ENCODE results near the gene TMEM139. TPM values are rescaled to one million over a fixed set of nuclear protein-coding genes. Genes with fewer than 3 reads are reported as not detected.
A peak's percentile ranks its signal among the peaks of the same experiment; 100 is the strongest.

Gene TMEM139
- total and polyA plus RNA-seq, 4 experiments from 2014 or later: 0.61 to 2.1 (median 1.4) TPM

DNA sequence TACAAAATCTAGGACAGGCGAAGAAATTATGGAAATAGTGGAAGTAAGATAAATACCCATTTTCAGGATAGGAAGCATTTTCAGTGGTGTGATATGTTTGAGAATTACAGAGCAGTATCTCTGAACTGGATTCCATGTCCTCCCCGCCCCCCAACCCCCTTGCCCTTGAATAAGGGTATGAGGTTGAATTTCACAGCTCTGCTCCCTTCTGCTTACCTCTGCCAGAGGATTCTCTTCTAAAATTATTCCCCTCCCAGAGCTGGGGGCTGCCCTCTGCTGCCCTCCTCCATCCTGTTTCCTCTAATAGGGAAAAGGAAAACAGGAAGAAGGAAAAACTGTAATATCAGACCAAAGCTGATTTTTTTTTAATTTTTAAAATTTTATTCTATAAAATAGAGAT lies 23.9 kb downstream of the TMEM139 start:
- Histone ChIP-seq H3K27ac (ENCODE audit: low read depth, low read length) (no peak overlapping the region), H3K4me3 (ENCODE audit: low read length in 2 of 2) (no peak overlapping the region), H3K9me3 (ENCODE audit: control insufficient read depth in 1 of 2, low read length in 2 of 2) (no peaks in the 10 kb centered on the region), H3K27me3 (ENCODE audit: insufficient read depth, low read length) (no peaks in the 10 kb centered on the region), H3K36me3 (ENCODE audit: insufficient read depth, low read length) (peaks cover 38% of the 10 kb centered on the region), H3K4me1 (ENCODE audit: insufficient read depth, low read length) (peaks cover 21% of the 10 kb centered on the region)
- no peaks in the 10 kb centered on the region for H3K9me3 Mint-ChIP-seq
- intact Hi-C loops (cut with micrococcal nuclease): no loop called here
- H3K27ac Mint-ChIP-seq: peak overlapping the region in 5 of 7 donors; percentile 7 to 89 (median 55)
- no peak for DNase-seq
- CTCF ChIA-PET (ENCODE audit: partially characterized antibody): interaction anchor here (0.7 to 6.1 kb wide), 16 partner anchors 9 to 300 kb away, joined by 3 to 60 read pairs (median 4); no protein-coding TSS in a partner anchor
- H3K27me3 Mint-ChIP-seq: no peaks in the 10 kb centered on the region
- H3K4me1 Mint-ChIP-seq: peaks cover 26 to 59% (median 45%) of the 10 kb centered on the region in 4 donors
- peaks cover 47 to 49% of the 10 kb centered on the region in 2 donors for H3K36me3 Mint-ChIP-seq
- no peak overlapping the region for H3K4me3 Mint-ChIP-seq
- POLR2A ChIA-PET (ENCODE audit: partially characterized antibody): interaction anchor here (0.8 to 2.6 kb wide), 6 partner anchors 9 to 72 kb away, joined by 3 to 9 read pairs (median 6); partner anchors contain the start of gene CASP2

DNA sequence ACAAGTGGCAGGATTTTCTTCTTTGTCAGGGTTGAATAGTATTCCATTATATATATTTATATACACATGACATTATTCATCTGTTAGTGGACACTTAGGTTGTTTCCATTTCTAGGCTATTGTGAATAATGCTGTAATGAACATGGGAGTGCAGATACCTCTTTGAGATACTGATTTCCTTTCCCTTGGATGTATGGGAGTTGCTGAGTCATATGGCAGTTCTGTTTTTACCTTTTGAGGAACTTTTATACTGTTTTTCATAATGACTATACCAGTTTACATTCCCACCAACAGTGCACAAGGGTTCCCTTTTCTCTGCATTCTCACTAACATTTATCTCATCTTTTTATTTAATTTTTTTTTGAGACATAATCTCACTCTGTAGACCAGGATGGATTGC lies 29.4 kb downstream of the TMEM139 start:
- ChIA-PET CTCF (ENCODE audit: partially characterized antibody) (no interaction called here), POLR2A (ENCODE audit: partially characterized antibody) (no interaction called here)
- Histone ChIP-seq H3K4me1 (ENCODE audit: insufficient read depth, low read length) (peaks cover 12% of the 10 kb centered on the region), H3K27me3 (ENCODE audit: insufficient read depth, low read length) (no peaks in the 10 kb centered on the region), H3K27ac (ENCODE audit: low read depth, low read length) (no peak overlapping the region), H3K4me3 (ENCODE audit: low read length in 2 of 2) (no peak overlapping the region), H3K9me3 (ENCODE audit: control insufficient read depth in 1 of 2, low read length in 2 of 2) (no peaks in the 10 kb centered on the region), H3K36me3 (ENCODE audit: insufficient read depth, low read length) (no peaks in the 10 kb centered on the region)
- intact Hi-C loops (cut with micrococcal nuclease): no loop called here
- H3K36me3 Mint-ChIP-seq: peaks cover 0 to 4% of the 10 kb centered on the region in 2 donors
- no peaks in the 10 kb centered on the region for H3K9me3 Mint-ChIP-seq
- no peak overlapping the region for H3K4me3 Mint-ChIP-seq
- H3K4me1 Mint-ChIP-seq: peaks cover 10 to 32% (median 18%) of the 10 kb centered on the region in 4 donors
- peak overlapping the region in 1 of 7 donors; percentile 70 for H3K27ac Mint-ChIP-seq
- H3K27me3 Mint-ChIP-seq: no peaks in the 10 kb centered on the region
- DNase-seq: no peak

DNA sequence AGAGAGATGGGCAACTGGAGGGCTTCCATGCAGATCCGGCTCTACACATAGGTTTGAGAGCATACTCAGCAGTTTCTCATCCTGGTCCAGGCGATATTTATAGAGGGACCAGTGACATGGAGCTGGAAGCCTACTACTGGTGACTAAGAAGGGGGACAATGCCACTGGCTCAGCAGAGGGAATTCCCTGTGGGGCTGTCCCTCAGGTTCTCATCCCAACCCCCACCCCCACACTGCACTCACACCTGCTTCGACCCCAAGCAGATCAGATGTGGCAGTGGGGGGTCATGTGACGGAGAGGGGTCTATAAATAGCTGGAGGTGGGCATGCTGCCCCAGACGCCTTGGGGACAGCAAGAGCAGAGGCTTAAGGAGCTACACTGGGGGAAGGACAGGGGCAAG lies 31.0 kb downstream of the TMEM139 start, which contains the start of gene CLCN1:
CLCN1 (plus strand) TSS at position 336 of the 400 bp plus-strand sequence. CDS start 102 bp downstream, outside the sequence.
- CTCF ChIA-PET (ENCODE audit: partially characterized antibody): interaction anchor here (1.2 to 2.3 kb wide), 2 partner anchors 16 to 75 kb away, joined by 3 to 10 read pairs; no protein-coding TSS in a partner anchor
- Histone ChIP-seq H3K4me1 (ENCODE audit: insufficient read depth, low read length) (peaks cover 5% of the 10 kb centered on the region), H3K9me3 (ENCODE audit: control insufficient read depth in 1 of 2, low read length in 2 of 2) (no peaks in the 10 kb centered on the region), H3K27me3 (ENCODE audit: insufficient read depth, low read length) (no peaks in the 10 kb centered on the region), H3K27ac (ENCODE audit: low read depth, low read length) (no peak within 1 kb of the TSS), H3K36me3 (ENCODE audit: insufficient read depth, low read length) (no peaks in the 10 kb centered on the region), H3K4me3 (ENCODE audit: low read length in 2 of 2) (no peak within 1 kb of the TSS)
- no peak for DNase-seq
- Mint-ChIP-seq H3K4me1 (peaks cover 5 to 16% (median 10%) of the 10 kb centered on the region in 4 donors), H3K9me3 (no peaks in the 10 kb centered on the region), H3K4me3 (no peak within 1 kb of the TSS), H3K27me3 (peaks cover 0 to 2% of the 10 kb centered on the region in 2 donors), H3K36me3 (no peaks in the 10 kb centered on the region), H3K27ac (peak within 1 kb of the TSS in 1 of 7 donors; percentile 17)
- intact Hi-C loops (cut with micrococcal nuclease): no loop called here
- POLR2A ChIA-PET (ENCODE audit: partially characterized antibody): no interaction called here

DNA sequence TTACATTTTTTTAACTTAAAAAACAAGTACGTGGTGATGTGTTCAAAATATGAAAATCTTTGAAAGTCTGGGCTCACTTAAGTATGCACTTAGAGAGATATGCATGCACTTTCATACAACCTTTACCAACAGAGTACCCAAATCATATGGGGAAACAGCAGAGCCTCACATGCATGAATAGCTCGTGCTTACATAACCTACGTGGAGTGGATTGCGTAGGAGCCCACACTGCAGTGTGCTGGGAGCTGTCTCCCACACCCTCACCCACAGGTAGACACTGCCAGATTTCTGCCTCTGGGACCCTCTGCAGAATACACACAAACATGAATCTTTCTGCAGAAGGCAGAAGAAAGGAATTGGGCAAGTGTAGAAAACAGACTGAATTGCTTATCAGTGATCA lies 31.7 kb downstream of the TMEM139 start:
- ChIA-PET POLR2A (ENCODE audit: partially characterized antibody) (no interaction called here), CTCF (ENCODE audit: partially characterized antibody) (interaction anchor here (1.1 to 2.3 kb wide), 3 partner anchors 17 to 76 kb away, joined by 3 to 10 read pairs (median 3); no protein-coding TSS in a partner anchor)
- no peak overlapping the region for H3K4me3 Mint-ChIP-seq
- H3K9me3 ChIP-seq (ENCODE audit: control insufficient read depth in 1 of 2, low read length in 2 of 2): no peaks in the 10 kb centered on the region
- peak overlapping the region in 1 of 7 donors; percentile 17 for H3K27ac Mint-ChIP-seq
- no peaks in the 10 kb centered on the region for H3K27me3 ChIP-seq (ENCODE audit: insufficient read depth, low read length)
- no peaks in the 10 kb centered on the region for H3K36me3 Mint-ChIP-seq
- H3K4me3 ChIP-seq (ENCODE audit: low read length in 2 of 2): no peak overlapping the region
- intact Hi-C loops (cut with micrococcal nuclease): no loop called here
- no peaks in the 10 kb centered on the region for H3K4me1 ChIP-seq (ENCODE audit: insufficient read depth, low read length)
- peaks cover 0 to 2% of the 10 kb centered on the region in 2 donors for H3K27me3 Mint-ChIP-seq
- no peak for DNase-seq
- H3K36me3 ChIP-seq (ENCODE audit: insufficient read depth, low read length): no peaks in the 10 kb centered on the region
- peaks cover 2 to 9% (median 5%) of the 10 kb centered on the region in 4 donors for H3K4me1 Mint-ChIP-seq
- no peaks in the 10 kb centered on the region for H3K9me3 Mint-ChIP-seq
- H3K27ac ChIP-seq (ENCODE audit: low read depth, low read length): no peak overlapping the region

DNA sequence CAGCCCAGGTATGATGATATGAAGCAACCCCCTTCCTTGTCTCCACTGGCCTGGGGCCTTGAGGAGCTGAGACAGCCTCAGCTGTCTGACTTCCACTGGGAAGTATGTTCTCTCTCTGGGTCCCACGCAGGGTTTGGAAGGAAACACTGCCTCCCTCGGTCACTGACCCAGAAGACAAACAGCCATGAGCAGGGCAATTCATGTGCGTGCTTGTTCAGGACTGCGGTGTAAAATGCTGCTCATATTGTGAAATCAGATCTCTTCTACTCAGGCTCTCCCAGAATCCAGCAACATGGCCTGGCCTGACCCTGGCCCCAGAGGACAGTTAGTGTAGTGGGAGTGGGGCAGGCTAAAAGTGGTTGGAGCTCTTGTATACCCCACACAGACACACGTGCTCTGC lies 33.9 kb downstream of the TMEM139 start:
- DNase-seq: no peak
- H3K36me3 ChIP-seq (ENCODE audit: insufficient read depth, low read length): no peaks in the 10 kb centered on the region
- no peaks in the 10 kb centered on the region for H3K9me3 ChIP-seq (ENCODE audit: control insufficient read depth in 1 of 2, low read length in 2 of 2)
- H3K27ac ChIP-seq (ENCODE audit: low read depth, low read length): no peak overlapping the region
- intact Hi-C loops (cut with micrococcal nuclease): no loop called here
- ChIA-PET CTCF (ENCODE audit: partially characterized antibody) (interaction anchor here (1.0 to 1.6 kb wide), 2 partner anchors 13 to 78 kb away, joined by 5 to 8 read pairs; no protein-coding TSS in a partner anchor), POLR2A (ENCODE audit: partially characterized antibody) (no interaction called here)
- H3K27me3 ChIP-seq (ENCODE audit: insufficient read depth, low read length): no peaks in the 10 kb centered on the region
- Mint-ChIP-seq H3K27me3 (peaks cover 0 to 2% of the 10 kb centered on the region in 2 donors), H3K9me3 (no peaks in the 10 kb centered on the region), H3K4me3 (no peak overlapping the region), H3K36me3 (no peaks in the 10 kb centered on the region), H3K27ac (no peak overlapping the region), H3K4me1 (no peaks in the 10 kb centered on the region)
- no peak overlapping the region for H3K4me3 ChIP-seq (ENCODE audit: low read length in 2 of 2)
- no peaks in the 10 kb centered on the region for H3K4me1 ChIP-seq (ENCODE audit: insufficient read depth, low read length)

DNA sequence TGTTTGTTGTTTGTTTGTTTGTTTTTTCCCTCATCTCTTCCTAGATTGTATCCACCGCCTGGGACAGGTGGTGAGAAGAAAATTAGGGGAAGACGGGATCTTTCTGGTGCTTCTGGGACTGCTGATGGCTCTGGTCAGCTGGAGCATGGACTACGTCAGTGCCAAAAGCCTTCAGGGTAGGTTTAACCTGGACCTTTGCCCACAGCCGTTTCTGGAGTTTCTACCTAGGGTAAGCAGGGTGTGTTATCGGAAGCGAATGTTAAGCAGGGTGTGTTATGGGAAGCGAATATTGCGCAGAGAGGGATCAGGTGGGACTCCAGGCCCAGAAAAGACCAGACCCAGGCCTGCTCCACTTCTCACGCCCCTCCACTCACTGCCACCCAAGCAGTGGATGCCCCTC lies 35.9 kb downstream of the TMEM139 start:
- Histone ChIP-seq H3K4me1 (ENCODE audit: insufficient read depth, low read length) (no peaks in the 10 kb centered on the region), H3K36me3 (ENCODE audit: insufficient read depth, low read length) (no peaks in the 10 kb centered on the region), H3K27me3 (ENCODE audit: insufficient read depth, low read length) (no peaks in the 10 kb centered on the region), H3K9me3 (ENCODE audit: control insufficient read depth in 1 of 2, low read length in 2 of 2) (no peaks in the 10 kb centered on the region), H3K4me3 (ENCODE audit: low read length in 2 of 2) (no peak overlapping the region), H3K27ac (ENCODE audit: low read depth, low read length) (no peak overlapping the region)
- no peak for DNase-seq
- POLR2A ChIA-PET (ENCODE audit: partially characterized antibody): no interaction called here
- H3K4me1 Mint-ChIP-seq: peaks cover 6 to 10% (median 8%) of the 10 kb centered on the region in 4 donors
- CTCF ChIA-PET (ENCODE audit: partially characterized antibody): no interaction called here
- no peak overlapping the region for H3K4me3 Mint-ChIP-seq
- intact Hi-C loops (cut with micrococcal nuclease): no loop called here
- H3K27ac Mint-ChIP-seq: peak overlapping the region in 1 of 7 donors; percentile 4
- H3K27me3 Mint-ChIP-seq: peaks cover 0 to 2% of the 10 kb centered on the region in 2 donors
- H3K9me3 Mint-ChIP-seq: no peaks in the 10 kb centered on the region
- no peaks in the 10 kb centered on the region for H3K36me3 Mint-ChIP-seq

DNA sequence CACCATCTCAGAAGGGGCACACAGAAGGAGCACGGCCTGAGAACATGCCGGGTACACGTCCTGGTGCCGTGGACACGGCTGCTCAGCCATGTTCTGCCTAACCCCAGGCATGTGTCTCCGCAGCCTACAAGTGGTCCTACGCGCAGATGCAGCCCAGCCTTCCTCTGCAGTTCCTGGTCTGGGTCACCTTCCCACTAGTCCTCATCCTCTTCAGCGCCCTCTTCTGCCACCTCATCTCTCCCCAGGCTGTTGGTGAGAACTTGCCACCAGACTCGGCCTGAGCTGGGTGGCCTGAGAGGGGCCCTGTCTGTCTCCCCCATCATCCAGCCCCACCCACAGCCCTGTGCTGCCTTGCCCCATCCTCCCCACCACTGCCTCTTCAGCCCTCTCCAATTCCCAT lies 36.5 kb downstream of the TMEM139 start:
- H3K36me3 ChIP-seq (ENCODE audit: insufficient read depth, low read length): no peaks in the 10 kb centered on the region
- no peaks in the 10 kb centered on the region for H3K9me3 Mint-ChIP-seq
- H3K36me3 Mint-ChIP-seq: no peaks in the 10 kb centered on the region
- intact Hi-C loops (cut with micrococcal nuclease): no loop called here
- no peak for DNase-seq
- H3K27me3 ChIP-seq (ENCODE audit: insufficient read depth, low read length): no peaks in the 10 kb centered on the region
- no peak overlapping the region for H3K27ac Mint-ChIP-seq
- peaks cover 0 to 2% of the 10 kb centered on the region in 2 donors for H3K27me3 Mint-ChIP-seq
- H3K4me3 Mint-ChIP-seq: no peak overlapping the region
- H3K27ac ChIP-seq (ENCODE audit: low read depth, low read length): no peak overlapping the region
- H3K4me1 ChIP-seq (ENCODE audit: insufficient read depth, low read length): no peaks in the 10 kb centered on the region
- ChIA-PET POLR2A (ENCODE audit: partially characterized antibody) (no interaction called here), CTCF (ENCODE audit: partially characterized antibody) (interaction anchor here (1.1 to 1.6 kb wide), 2 partner anchors 8 to 96 kb away, joined by 3 to 5 read pairs; no protein-coding TSS in a partner anchor)
- no peak overlapping the region for H3K4me3 ChIP-seq (ENCODE audit: low read length in 2 of 2)
- H3K4me1 Mint-ChIP-seq: peaks cover 6 to 12% (median 9%) of the 10 kb centered on the region in 4 donors
- no peaks in the 10 kb centered on the region for H3K9me3 ChIP-seq (ENCODE audit: control insufficient read depth in 1 of 2, low read length in 2 of 2)
